Endothelial cell of umbilical vein (primary cell): Measurements from ENCODE around the gene PROCA1. TPM values are rescaled to one million over a fixed set of nuclear protein-coding genes. Genes with fewer than 3 reads are reported as not detected.

ENCODE experiments used
- BruUV-seq: library from RNA; stranded (reverse); fragments of 400-500 nt; replicated peaks from 2 replicates; lab custom pipeline; 2021; lab: Mats Ljungman, UMichigan
- CTCF ChIA-PET: fragments of 300-600, 350-600 bp; sonication (Branson Sonifier 250); formaldehyde crosslinking; loops from one replicate; lab custom pipeline; 2021; ENCODE audit warnings: antibody characterized with exemption, inconsistent platforms; lab: Charles Lee
- POLR2A ChIA-PET: fragments of 300-600, 350-600 bp; sonication (Branson Sonifier 250); formaldehyde crosslinking; loops from one replicate; lab custom pipeline; 2021; ENCODE audit warnings: antibody characterized with exemption, inconsistent platforms; lab: Charles Lee
- DNase-seq: peaks from one replicate; pipeline ENCODE4 v3.0.0-alpha.2; 2011; ENCODE audit warnings: low read depth, low spot score
- FAIRE-seq: peaks from 2 replicates; lab custom pipeline; 2011; peaks lifted over from hg19 to GRCh38; lab: Jason Lieb, UNC
- H2AFZ ChIP-seq: 2 replicates; pipeline ENCODE4 v1.6.0; 2012; ENCODE audit warnings: low read depth, low read length, control low read depth, inconsistent platforms
- H3K27ac ChIP-seq: 2 replicates; pipeline ENCODE4 v1.5.1; 2011; ENCODE audit warnings: low read depth, mild to moderate bottlenecking, control low read depth, low read length, moderate library complexity; ENCODE audit not compliant: insufficient read depth
- H3K27me3 ChIP-seq, 2 experiments: 2 replicates each; pipeline versions ENCODE4 v1.6.0 to v1.6.1; 2011; ENCODE audit warnings: low read length in 2 of 2, mixed read lengths in 1 of 2; ENCODE audit not compliant: control insufficient read depth in 2 of 2, insufficient read depth in 2 of 2
- H3K36me3 ChIP-seq, 2 experiments: 2 replicates in 1 of 2; 3 replicates in 1 of 2; pipeline ENCODE4 v1.5.1; 2011; ENCODE audit warnings: low read length in 2 of 2, mild to moderate bottlenecking in 1 of 2, moderate library complexity in 1 of 2; ENCODE audit not compliant: control insufficient read depth in 2 of 2, insufficient read depth in 2 of 2; ENCODE audit errors: extremely low read depth in 1 of 2
- H3K4me1 ChIP-seq: 3 replicates; pipeline ENCODE4 v1.5.1; 2011; ENCODE audit warnings: mild to moderate bottlenecking, low read length; ENCODE audit not compliant: control insufficient read depth, insufficient read depth; ENCODE audit errors: extremely low read depth
- H3K4me2 ChIP-seq: 2 replicates; pipeline ENCODE4 v1.6.1; 2011; ENCODE audit warnings: low read length, control low read depth, mixed read lengths; ENCODE audit not compliant: insufficient read depth
- H3K4me3 ChIP-seq, 3 experiments: fragments of 200-600 bp in 1 of 3; sonication (generic), shearing (Covaris generic) in 1 of 3; replicated peaks in 1 of 3; 2 replicates each; pipeline ENCODE4 v1.5.1; 2011 to 2016; ENCODE audit warnings: control low read depth in 3 of 3, low read length in 3 of 3, mild to moderate bottlenecking in 2 of 3, inconsistent platforms in 1 of 3, low read depth in 1 of 3, moderate library complexity in 1 of 3; ENCODE audit not compliant: insufficient read depth in 1 of 3
- H3K79me2 ChIP-seq: 2 replicates; pipeline ENCODE4 v1.6.0; 2012; ENCODE audit warnings: low read length, inconsistent platforms; ENCODE audit not compliant: control insufficient read depth, insufficient read depth
- H3K9ac ChIP-seq: replicated peaks from 2 replicates; pipeline ENCODE3; 2011; ENCODE audit warnings: low read length, control low read depth; ENCODE audit not compliant: insufficient read depth; ENCODE audit errors: extremely low read depth
- H3K9me1 ChIP-seq: replicated peaks from 3 replicates; pipeline ENCODE4 v1.6.0; 2011; ENCODE audit warnings: mild to moderate bottlenecking, low read length; ENCODE audit not compliant: control insufficient read depth, insufficient read depth; ENCODE audit errors: extremely low read depth
- H3K9me3 ChIP-seq: replicated peaks from 2 replicates; pipeline ENCODE4 v1.5.1; 2012; ENCODE audit warnings: low read length, inconsistent platforms; ENCODE audit not compliant: control insufficient read depth, insufficient read depth
- H4K20me1 ChIP-seq: replicated peaks from 2 replicates; pipeline ENCODE3; 2011; ENCODE audit warnings: mild to moderate bottlenecking, low read length; ENCODE audit not compliant: control insufficient read depth, insufficient read depth; ENCODE audit errors: extremely low read depth
- CTCF ChIP-seq, 2 donors: IDR thresholded peaks; 1 replicate in 1 of 2; 2 replicates in 1 of 2; pipeline ENCODE4 v1.5.1; 2011; ENCODE audit warnings: low read length in 2 of 2, mild to moderate bottlenecking in 2 of 2, moderate library complexity in 2 of 2, control low read depth in 1 of 2, inconsistent platforms in 1 of 2, low read depth in 1 of 2; ENCODE audit not compliant: insufficient read depth in 1 of 2; ENCODE audit errors: extremely low read depth in 1 of 2
- EZH2 ChIP-seq: IDR thresholded peaks from 2 replicates; pipeline ENCODE4 v1.6.1; 2012; ENCODE audit warnings: borderline replicate concordance, low read depth, mild to moderate bottlenecking, moderate library complexity, low read length, inconsistent platforms; ENCODE audit not compliant: severe bottlenecking
- FOS ChIP-seq: IDR thresholded peaks from 2 replicates; pipeline ENCODE4 v1.6.1; 2011; ENCODE audit warnings: mild to moderate bottlenecking, low read length, moderate library complexity, borderline replicate concordance; ENCODE audit not compliant: insufficient read depth
- GATA2 ChIP-seq: IDR thresholded peaks from 2 replicates; pipeline ENCODE4 v1.7.0; 2011; ENCODE audit warnings: low read depth, mild to moderate bottlenecking, moderate library complexity, mixed read lengths, low read length; ENCODE audit not compliant: insufficient read length, insufficient read depth
- JUN ChIP-seq: IDR thresholded peaks from 2 replicates; pipeline ENCODE4 v1.6.1; 2011; ENCODE audit warnings: borderline replicate concordance, low read depth; ENCODE audit not compliant: insufficient read length, insufficient read depth
- MYC ChIP-seq: IDR thresholded peaks from one replicate; pipeline ENCODE4 v1.6.1; 2011; ENCODE audit warnings: mild to moderate bottlenecking, low read depth, low read length
- POLR2A ChIP-seq: IDR thresholded peaks from 2 replicates; pipeline ENCODE4 v1.6.1; 2012; ENCODE audit warnings: low read depth, mild to moderate bottlenecking, control low read depth, low read length
- POLR2AphosphoS5 ChIP-seq: IDR thresholded peaks from 2 replicates; pipeline ENCODE4 v1.6.1; 2012; ENCODE audit warnings: low read depth, mild to moderate bottlenecking, control low read depth, low read length, moderate library complexity; ENCODE audit not compliant: insufficient read depth
- dilution Hi-C: fragments of 300-500 bp; cut with MboI; formaldehyde crosslinking; loops from one replicate; pipeline ENCODE4 v1.15.0; 2019; ENCODE audit warnings: low sequenced_read_pairs; ENCODE audit not compliant: extremely low pct_ligation_motif_present
- intact Hi-C: fragments of 100-400 bp; cut with micrococcal nuclease; formaldehyde crosslinking; loops from one replicate; pipeline ENCODE4 v1.10.0; 2022
- polyA plus RNA-seq, 4 experiments: library from polyadenylated mRNA; depleted of rRNA in 3 of 4; stranded (reverse) in 3 of 4; unstranded in 1 of 4; fragments of >200 nt; gene quantifications; 2 replicates each; pipeline versions ENCODE4 v1.2.1 to v1.2.3, GENCODE V29; 2011 to 2012; ENCODE audit warnings: missing spikeins in 1 of 4
- total RNA-seq: library from RNA; stranded (reverse); gene quantifications from 2 replicates; pipeline ENCODE4 v1.2.3, GENCODE V29; 2021
- TF ChIP-seq, protein P1 (sequence below): IDR thresholded peaks from 2 replicates; pipeline ENCODE4 v1.6.1; 2011; ENCODE audit not compliant: insufficient read depth, insufficient read length

The PROCA1 gene
- total and polyA plus RNA-seq, 2 donors (not counting 3 experiments of a cell fraction or from before 2014, with no cell fraction given), result 2.0 to 2.1 TPM

DNA sequence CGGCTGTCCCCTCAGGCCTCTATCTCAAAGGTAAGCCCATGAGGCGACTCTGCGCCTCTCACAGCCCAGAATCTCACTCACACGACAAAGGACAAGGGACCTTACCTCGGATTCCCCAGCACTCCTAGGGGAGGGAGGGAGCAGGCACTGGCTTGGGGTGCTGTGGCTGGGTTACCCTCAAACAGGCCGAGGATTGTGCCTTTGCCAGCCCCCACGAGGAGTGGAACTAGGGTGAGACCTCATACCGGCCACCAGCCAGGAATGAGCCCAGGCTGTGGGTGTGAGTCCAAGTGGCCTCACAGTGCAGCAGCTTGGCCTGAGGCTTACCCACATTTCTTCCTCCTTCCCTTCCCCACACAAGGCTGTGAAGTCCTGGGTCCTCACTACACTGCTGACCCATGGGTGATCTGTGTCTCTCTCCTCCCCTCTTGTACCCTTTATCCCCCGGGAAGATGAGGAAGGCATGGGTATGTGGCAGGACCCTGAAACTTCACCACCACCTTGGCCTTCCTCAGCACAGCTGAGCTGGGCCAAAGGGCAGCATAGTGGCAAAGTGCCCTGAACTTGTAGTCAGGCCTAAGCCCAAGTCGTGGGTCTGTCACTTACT, 5.9 kb downstream of the PROCA1 start:
- Histone ChIP-seq H3K9me3 (no peaks in the 10 kb centered on the region), H3K4me2 (no peak overlapping the region), H3K79me2 (no peaks in the 10 kb centered on the region), H3K9me1 (no peaks in the 10 kb centered on the region), H2AFZ (no peak overlapping the region), H3K27ac (no peak overlapping the region), H4K20me1 (no peaks in the 10 kb centered on the region), H3K4me1 (peaks cover 4% of the 10 kb centered on the region), H3K4me3 (no peak overlapping the region), H3K36me3 (peaks cover 10 to 35% of the 10 kb centered on the region in 2 experiments), H3K9ac (no peak overlapping the region), H3K27me3 (no peaks in the 10 kb centered on the region)
- ChIA-PET CTCF (no interaction called here), POLR2A (no interaction called here)
- FAIRE-seq (no peak), DNase-seq (no peak)
- dilution Hi-C loops (no loop called here), intact Hi-C loops (no loop called here)
- no TSS peak for BruUV-seq
- no peak for TF ChIP-seq GATA2
- TF ChIP-seq JUN, result no peak
- TF ChIP-seq, protein P1, sequence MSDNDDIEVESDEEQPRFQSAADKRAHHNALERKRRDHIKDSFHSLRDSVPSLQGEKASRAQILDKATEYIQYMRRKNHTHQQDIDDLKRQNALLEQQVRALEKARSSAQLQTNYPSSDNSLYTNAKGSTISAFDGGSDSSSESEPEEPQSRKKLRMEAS, result no peak
- TF ChIP-seq FOS, result no peak
- TF ChIP-seq POLR2AphosphoS5, result no peak
- no peak for TF ChIP-seq EZH2
- no peak for TF ChIP-seq CTCF (IDR thresholded peaks at IDR 0.05; ENCODE audit: extremely low read depth in 1 of 2, insufficient read depth in 1 of 2, low read depth in 1 of 2, low read length in 2 of 2)
- TF ChIP-seq POLR2A, result no peak
- TF ChIP-seq MYC, result no peak
